Coronary artery (tissue), 2 donors: Measurements from ENCODE around the gene TSSC4.

Source experiments
- DNase-seq: peaks from one replicate; pipeline ENCODE4 v3.0.0-alpha.2; 2017; ENCODE audit warnings: low spot score
- H3K27ac ChIP-seq, 2 donors: fragments of 200-600 bp; sonication (generic); one replicate each; pipeline ENCODE4 v1.5.1; 2016 to 2019
- H3K4me3 ChIP-seq: fragments of 200-600 bp; sonication (generic); 2 replicates; pipeline ENCODE4 v1.5.1; 2016; ENCODE audit warnings: mild to moderate bottlenecking, moderate library complexity
- TF ChIP-seq, protein P1 (sequence below): fragments of 200-600 bp; sonication (generic); IDR thresholded peaks from one replicate; pipeline ENCODE4 v1.5.1; 2019; ENCODE audit warnings: antibody characterized with exemption

TSSC4 gene

DNA sequence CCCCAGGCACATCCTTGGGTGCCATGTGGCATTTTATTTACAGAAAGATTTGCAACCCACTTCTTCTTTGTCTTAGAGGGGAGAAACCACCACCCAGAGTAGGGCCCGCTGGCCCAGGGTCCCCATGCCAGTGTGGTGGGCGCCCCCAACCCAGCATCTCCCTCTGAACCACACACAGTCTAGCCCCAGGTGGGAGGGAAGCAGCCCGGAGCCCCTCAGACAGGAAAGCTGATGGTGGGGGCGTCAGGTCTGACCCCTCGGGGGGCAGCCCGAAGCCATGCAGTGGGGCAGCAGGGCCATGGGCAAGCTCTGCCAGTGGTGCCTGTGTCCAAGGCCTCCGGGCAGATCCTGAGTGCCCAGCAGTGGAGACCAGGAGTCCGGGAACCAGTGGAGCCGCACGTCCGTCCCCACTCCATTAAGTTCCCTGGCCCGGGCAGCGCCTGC lies 32.1 kb downstream of the TSSC4 start:
- no peak for DNase-seq
- TF ChIP-seq, protein P1, sequence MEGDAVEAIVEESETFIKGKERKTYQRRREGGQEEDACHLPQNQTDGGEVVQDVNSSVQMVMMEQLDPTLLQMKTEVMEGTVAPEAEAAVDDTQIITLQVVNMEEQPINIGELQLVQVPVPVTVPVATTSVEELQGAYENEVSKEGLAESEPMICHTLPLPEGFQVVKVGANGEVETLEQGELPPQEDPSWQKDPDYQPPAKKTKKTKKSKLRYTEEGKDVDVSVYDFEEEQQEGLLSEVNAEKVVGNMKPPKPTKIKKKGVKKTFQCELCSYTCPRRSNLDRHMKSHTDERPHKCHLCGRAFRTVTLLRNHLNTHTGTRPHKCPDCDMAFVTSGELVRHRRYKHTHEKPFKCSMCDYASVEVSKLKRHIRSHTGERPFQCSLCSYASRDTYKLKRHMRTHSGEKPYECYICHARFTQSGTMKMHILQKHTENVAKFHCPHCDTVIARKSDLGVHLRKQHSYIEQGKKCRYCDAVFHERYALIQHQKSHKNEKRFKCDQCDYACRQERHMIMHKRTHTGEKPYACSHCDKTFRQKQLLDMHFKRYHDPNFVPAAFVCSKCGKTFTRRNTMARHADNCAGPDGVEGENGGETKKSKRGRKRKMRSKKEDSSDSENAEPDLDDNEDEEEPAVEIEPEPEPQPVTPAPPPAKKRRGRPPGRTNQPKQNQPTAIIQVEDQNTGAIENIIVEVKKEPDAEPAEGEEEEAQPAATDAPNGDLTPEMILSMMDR = no peak

DNA sequence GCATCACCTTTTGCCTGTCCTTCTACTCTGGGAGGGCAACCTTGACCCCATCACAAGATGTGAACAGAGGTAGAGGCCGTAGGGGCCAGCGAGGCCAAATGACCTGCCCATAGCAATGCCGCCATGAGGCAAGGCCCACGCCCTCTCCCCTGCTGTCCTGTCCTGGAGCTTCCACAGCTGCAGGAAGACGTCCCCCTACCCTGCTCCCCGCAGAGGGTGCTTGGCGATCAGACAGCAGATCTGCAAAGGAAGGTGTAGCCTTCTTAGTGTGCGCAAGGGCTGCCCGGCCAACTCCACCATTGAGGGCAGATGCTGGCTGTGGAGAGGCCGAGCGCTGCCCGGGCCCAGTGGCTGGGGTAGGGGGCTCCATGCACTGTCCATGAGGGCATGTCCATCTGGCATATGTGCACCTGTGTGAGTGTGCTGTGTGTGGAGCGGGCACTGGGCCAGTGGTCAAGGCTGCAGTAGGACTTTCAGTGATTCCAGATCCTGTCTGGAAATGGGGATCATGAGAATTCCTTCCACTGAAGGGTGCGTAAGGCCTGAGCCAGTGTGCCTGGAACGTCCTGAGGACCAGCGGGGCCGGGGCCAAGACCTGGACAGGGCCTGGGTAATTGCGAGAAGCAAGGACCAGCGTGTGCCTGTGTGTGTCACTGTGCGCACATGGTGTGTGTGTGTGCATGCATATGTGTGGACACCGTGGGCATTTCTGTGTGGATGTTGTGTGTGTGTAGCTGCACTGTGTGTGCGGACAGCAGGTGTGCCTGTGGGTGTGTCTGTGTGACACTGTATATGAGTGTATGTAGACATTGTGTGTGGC lies 32.8 kb downstream of the TSSC4 start:
- Histone ChIP-seq H3K27ac (no peak overlapping the region), H3K4me3 (no peak overlapping the region)
- no peak for DNase-seq
- TF ChIP-seq, protein P1 = no peak

More for the DNA sequence above, 32.1 kb downstream of the TSSC4 start:
- no peak overlapping the region for H3K27ac ChIP-seq
- H3K4me3 ChIP-seq = no peak overlapping the region

DNA sequence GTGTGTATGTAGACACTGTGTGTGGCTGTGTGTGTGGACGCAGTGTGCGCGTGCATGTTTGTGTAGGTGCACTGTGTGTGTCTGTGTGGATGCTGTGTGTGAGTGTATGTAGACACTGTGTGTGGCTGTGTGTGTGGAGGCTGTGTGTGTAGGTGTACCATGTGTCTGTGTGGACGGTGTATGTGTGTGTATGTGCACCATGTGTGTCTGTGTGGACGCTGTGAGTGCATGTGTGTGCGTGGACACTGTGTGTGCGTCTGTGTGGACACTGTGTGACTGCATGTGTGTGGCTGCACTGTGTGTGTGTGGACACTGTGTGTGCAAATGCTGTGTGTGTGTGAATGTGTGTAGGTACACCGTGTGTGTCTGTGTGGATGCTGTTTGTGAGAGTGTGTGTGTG lies 33.5 kb downstream of the TSSC4 start:
- TF ChIP-seq, protein P1 = no peak
- DNase-seq = no peak
- no peak overlapping the region for H3K27ac ChIP-seq
- H3K4me3 ChIP-seq = no peak overlapping the region

DNA sequence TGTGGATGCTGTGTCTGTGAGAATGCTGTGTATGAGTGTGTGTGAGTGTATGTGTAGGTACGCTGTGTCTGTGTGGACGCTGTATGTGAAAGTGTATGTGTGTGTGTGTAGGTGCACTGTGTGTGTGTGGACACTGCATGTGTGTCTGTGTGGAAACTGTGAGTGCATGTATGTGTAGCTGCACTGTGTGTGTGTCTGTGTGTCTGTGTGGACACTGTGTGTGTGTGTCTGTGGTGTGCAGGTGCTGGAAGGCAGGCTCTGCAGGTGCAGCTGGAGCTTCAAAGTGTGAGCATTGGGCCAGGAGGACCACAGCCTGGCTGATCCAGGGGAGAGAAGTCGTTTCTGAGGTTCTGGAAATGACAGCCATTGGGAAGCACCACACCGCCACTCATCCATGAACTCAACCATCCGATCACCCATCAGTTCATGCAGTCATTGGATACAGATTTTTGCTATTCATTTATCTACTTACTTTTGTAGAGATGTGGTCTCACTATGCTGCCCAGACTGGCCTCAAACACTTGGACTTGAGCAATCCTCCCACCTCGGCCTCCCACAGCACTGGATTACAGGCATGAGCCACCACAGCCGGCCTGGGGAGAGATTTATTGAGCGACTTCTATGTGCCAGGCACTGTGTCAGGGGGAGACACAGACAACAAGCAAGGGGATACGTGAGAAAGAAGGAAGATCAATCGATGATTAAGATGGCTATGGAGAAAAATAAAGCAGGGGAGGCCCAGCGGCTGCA lies 34.1 kb downstream of the TSSC4 start:
- no peak for DNase-seq
- no peak overlapping the region for H3K27ac ChIP-seq
- no peak overlapping the region for H3K4me3 ChIP-seq
- TF ChIP-seq, protein P1 = no peak

DNA sequence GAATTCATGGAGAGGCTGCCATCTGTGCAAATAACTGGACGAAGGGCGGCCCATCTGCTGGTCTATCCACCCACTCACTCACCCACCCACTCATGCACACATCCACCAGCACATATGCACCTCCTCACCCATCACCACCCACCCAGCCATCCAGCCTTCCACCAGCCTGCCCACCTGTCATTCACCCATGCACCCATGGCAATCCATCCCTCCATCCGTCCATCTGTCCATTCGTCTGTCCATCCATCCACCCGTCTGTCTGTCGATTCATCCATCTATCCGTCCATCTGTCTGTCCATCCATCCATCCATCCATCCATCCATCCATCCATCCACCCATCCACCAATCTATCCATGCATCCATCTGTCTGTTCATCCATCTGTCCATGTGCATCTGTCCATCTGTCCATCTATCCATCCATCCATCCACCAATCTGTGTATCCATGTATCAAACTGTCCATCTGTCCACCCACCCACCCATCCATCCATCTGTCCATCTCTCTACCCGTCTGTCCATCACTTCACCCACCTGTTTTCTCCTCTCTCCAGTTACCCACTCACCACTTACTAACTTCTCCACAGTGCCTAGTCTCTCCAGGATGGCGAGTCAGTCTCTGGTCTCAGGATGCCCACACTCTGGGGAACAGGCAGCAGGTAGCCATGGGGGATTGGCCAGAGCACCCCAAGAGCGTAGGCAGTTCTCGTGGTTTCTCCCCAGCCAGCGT lies 34.9 kb downstream of the TSSC4 start:
- Histone ChIP-seq H3K4me3 (no peak overlapping the region), H3K27ac (no peak overlapping the region)
- TF ChIP-seq, protein P1 = no peak
- DNase-seq = no peak

DNA sequence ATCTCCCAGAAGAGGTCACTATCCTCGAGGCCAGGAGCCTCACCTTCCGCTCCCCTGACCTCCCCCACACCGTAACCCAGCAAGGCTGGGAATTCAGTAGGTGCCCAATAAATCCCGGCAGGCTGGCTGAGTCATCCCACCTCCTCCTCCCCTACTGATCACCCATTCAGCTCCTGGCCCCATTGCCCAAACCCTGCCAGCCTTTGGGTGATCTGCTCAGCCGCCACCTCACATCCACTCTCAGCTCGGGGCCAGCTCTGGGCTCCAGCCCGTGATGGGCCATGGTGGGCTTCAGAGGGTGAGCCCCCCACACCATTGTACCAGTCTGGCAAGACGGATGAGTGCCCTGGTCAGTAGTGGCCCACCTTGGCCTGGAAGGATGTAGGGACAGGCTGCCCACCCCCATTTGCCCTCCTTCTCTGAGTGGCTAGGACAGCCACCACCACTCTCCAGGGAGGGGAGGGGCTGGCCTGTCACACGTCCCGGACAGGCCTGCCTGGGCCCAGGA lies 35.5 kb downstream of the TSSC4 start:
- no peak for DNase-seq
- Histone ChIP-seq H3K4me3 (no peak overlapping the region), H3K27ac (no peak overlapping the region)
- TF ChIP-seq, protein P1 = no peak
